SU-DHL-6 (cell line): ENCODE results near the gene EGR4.

Source experiments
- CTCF ChIP-seq: fragments of 200-600 bp; sonication (generic); IDR thresholded peaks from one replicate; pipeline ENCODE4 v1.5.1; 2017; ENCODE audit warnings: antibody characterized with exemption, mild to moderate bottlenecking, low read length, moderate library complexity; ENCODE audit not compliant: insufficient read depth, poor library complexity, severe bottlenecking
- EZH2phosphoT487 ChIP-seq: fragments of 200-600 bp; sonication (generic), shearing (Covaris generic); conservative IDR thresholded peaks from 2 replicates; pipeline ENCODE4 v1.6.1; 2018; ENCODE audit warnings: mild to moderate bottlenecking, antibody characterized with exemption, low read length, moderate library complexity, mixed read lengths

- TF ChIP-seq CTCF (no peak), EZH2phosphoT487 (no peak)
Measured at GRCh38 chr2:73281244-73281643, 12.1 kb downstream of the EGR4 start.
